HG03565 (cell line): ENCODE results near the gene C3orf62.

Experiments
- ATAC-seq: cut with Tn5 transposase; IDR thresholded peaks from one replicate; pipeline ENCODE4 v1.9.1; 2021; ENCODE audit warnings: mild to moderate bottlenecking, moderate library complexity; ENCODE audit not compliant: unreplicated experiment

The C3orf62 gene

GRCh38 chr3:49276475-49277382, at the start of gene C3orf62:
Gene C3orf62, minus strand, starts transcription at chr3:49277232. Its CDS starts 360 bp downstream, at chr3:49276872.
- peak; percentile 49 for ATAC-seq

- no peak for ATAC-seq
Measured at GRCh38 chr3:49324768-49325167, 47.7 kb upstream of the C3orf62 start.

- ATAC-seq: no peak
Measured at GRCh38 chr3:49316696-49317457, 39.8 kb upstream of the C3orf62 start.

- ATAC-seq: no peak
Measured at GRCh38 chr3:49313896-49314688, 37.1 kb upstream of the C3orf62 start.

GRCh38 chr3:49311283-49311682, 34.3 kb upstream of the C3orf62 start:
- no peak for ATAC-seq

GRCh38 chr3:49310677-49311076, 33.6 kb upstream of the C3orf62 start:
- ATAC-seq: no peak

GRCh38 chr3:49305608-49306007, 28.6 kb upstream of the C3orf62 start:
- ATAC-seq: no peak

GRCh38 chr3:49302613-49303012, 25.6 kb upstream of the C3orf62 start:
- ATAC-seq: no peak

- ATAC-seq: no peak
Measured at GRCh38 chr3:49300595-49300994, 23.6 kb upstream of the C3orf62 start.

- ATAC-seq: no peak
Measured at GRCh38 chr3:49298511-49298910, 21.5 kb upstream of the C3orf62 start.

- no peak for ATAC-seq
Measured at GRCh38 chr3:49296781-49297411, 19.9 kb upstream of the C3orf62 start.

GRCh38 chr3:49295489-49296058, 18.5 kb upstream of the C3orf62 start:
- no peak for ATAC-seq

- no peak for ATAC-seq
Measured at GRCh38 chr3:49294343-49294742, 17.3 kb upstream of the C3orf62 start.

GRCh38 chr3:49283997-49284396, 7.0 kb upstream of the C3orf62 start:
- ATAC-seq: no peak

GRCh38 chr3:49279376-49279775, 2.3 kb upstream of the C3orf62 start:
- no peak for ATAC-seq

GRCh38 chr3:49278548-49278947, 1.5 kb upstream of the C3orf62 start:
- ATAC-seq: no peak

- no peak for ATAC-seq
Measured at GRCh38 chr3:49277383-49277775, 347 bp upstream of the C3orf62 start.

- no peak for ATAC-seq
Measured at GRCh38 chr3:49273825-49274532, 3.1 kb downstream of the C3orf62 start.

GRCh38 chr3:49271047-49271446, 6.0 kb downstream of the C3orf62 start:
- no peak for ATAC-seq

GRCh38 chr3:49270156-49270500, 6.9 kb downstream of the C3orf62 start:
- ATAC-seq: no peak
